ENCODE measurements around the gene KCNQ1. TPM values are rescaled to one million over a fixed set of nuclear protein-coding genes. Genes with fewer than 3 reads are reported as not detected.
A peak's percentile ranks its signal among the peaks of the same experiment; 100 is the strongest.

The KCNQ1 gene
- total RNA-seq, 1 donor from 2014 or later = 52.9 TPM

GRCh38 chr11:2885017-2885677, 440.3 kb downstream of the KCNQ1 start:
- ATAC-seq = peak; percentile 59
- no peaks in the 10 kb centered on the region for H3K9me3 ChIP-seq
- intact Hi-C loops (cut with DNase I) = loop anchor here (10.0 kb wide), 1 partner anchor 80 kb away; no protein-coding TSS in a partner anchor
- H3K27ac ChIP-seq = peak overlapping the region; percentile 73
- no peaks in the 10 kb centered on the region for H3K36me3 ChIP-seq
- peak; percentile 40 for TF ChIP-seq CTCF (IDR thresholded peaks at IDR 0.05)
- DNase-seq = peak; percentile 85
- peak overlapping the region; percentile 79 for H3K4me3 ChIP-seq
- no peaks in the 10 kb centered on the region for H3K27me3 ChIP-seq
- H3K4me1 ChIP-seq = peaks cover 12% of the 10 kb centered on the region

GRCh38 chr11:2885678-2886081, 440.9 kb downstream of the KCNQ1 start, which contains the start of gene CDKN1C:
TSS of gene CDKN1C (minus strand) at chr11:2885775. CDS start at chr11:2885456, 319 bp downstream.
- Histone ChIP-seq H3K9me3 (no peaks in the 10 kb centered on the region), H3K4me1 (peaks cover 12% of the 10 kb centered on the region), H3K36me3 (no peaks in the 10 kb centered on the region), H3K4me3 (peak within 1 kb of the TSS; percentile 79), H3K27ac (peak within 1 kb of the TSS; percentile 86), H3K27me3 (no peaks in the 10 kb centered on the region)
- peak; percentile 92 for DNase-seq
- intact Hi-C loops (cut with DNase I) = loop anchor here (10.0 kb wide), 1 partner anchor 81 kb away; no protein-coding TSS in a partner anchor
- TF ChIP-seq CTCF (IDR thresholded peaks at IDR 0.05) = no peak
- peak; percentile 84 for ATAC-seq

- no peak for ATAC-seq
- no peaks in the 10 kb centered on the region for H3K27me3 ChIP-seq
- DNase-seq = no peak
- peaks cover 14% of the 10 kb centered on the region for H3K4me1 ChIP-seq
- H3K9me3 ChIP-seq = no peaks in the 10 kb centered on the region
- intact Hi-C loops (cut with DNase I) = loop anchor here (10.0 kb wide), 1 partner anchor 82 kb away; no protein-coding TSS in a partner anchor
- no peaks in the 10 kb centered on the region for H3K36me3 ChIP-seq
- H3K27ac ChIP-seq = no peak overlapping the region
- peak overlapping the region; percentile 47 for H3K4me3 ChIP-seq
- TF ChIP-seq CTCF (IDR thresholded peaks at IDR 0.05) = peak; percentile 14
Observed at GRCh38 chr11:2886191-2886894, 441.5 kb downstream of the KCNQ1 start.

- no peak for DNase-seq
- H3K4me1 ChIP-seq = peaks cover 20% of the 10 kb centered on the region
- H3K27ac ChIP-seq = no peak overlapping the region
Observed at GRCh38 chr11:2886936-2887335, 442.1 kb downstream of the KCNQ1 start.

More at GRCh38 chr11:2886936-2887335, 442.1 kb downstream of the KCNQ1 start:
- Histone ChIP-seq H3K36me3 (no peaks in the 10 kb centered on the region), H3K9me3 (no peaks in the 10 kb centered on the region), H3K4me3 (no peak overlapping the region), H3K27me3 (no peaks in the 10 kb centered on the region)
- no peak for TF ChIP-seq CTCF (IDR thresholded peaks at IDR 0.05)
- intact Hi-C loops (cut with DNase I) = loop anchor here (10.0 kb wide), 1 partner anchor 82 kb away; no protein-coding TSS in a partner anchor
- no peak for ATAC-seq

Measured in upper lobe of right lung (tissue), 1 donor.